K562 (cell line): ENCODE data around the gene KLK6. TPM values are rescaled to one million over a fixed set of nuclear protein-coding genes. Genes with fewer than 3 reads are reported as not detected.
A peak's percentile ranks its signal among the peaks of the same experiment; 100 is the strongest.

Experiments used
- BMI1 ChIP-seq: fragments of 150-350 bp; IDR thresholded peaks from 2 replicates; pipeline ENCODE4 v1.6.1; 2014; ENCODE audit warnings: low read length
- BRCA1 ChIP-seq, 2 experiments: fragments of 450-650 bp in 1 of 2; sonication (generic) in 1 of 2; formaldehyde crosslinking in 1 of 2; IDR thresholded peaks; 2 replicates each; pipeline versions ENCODE4 v1.5.0 to v1.6.1; 2017 to 2020; ENCODE audit warnings: mild to moderate bottlenecking in 1 of 2, missing genetic modification reagents in 1 of 2
- CTCF ChIP-seq, 3 experiments: IDR thresholded peaks in 2 of 3; conservative IDR thresholded peaks in 1 of 3; 2 replicates each; pipeline ENCODE4 v1.5.1; 2011 to 2012; ENCODE audit warnings: low read length in 3 of 3, mild to moderate bottlenecking in 3 of 3, control low read depth in 2 of 3, improper control_type of control experiment in 1 of 3, inconsistent platforms in 1 of 3, low read depth in 1 of 3, mixed read lengths in 1 of 3, moderate library complexity in 1 of 3; ENCODE audit not compliant: insufficient read depth in 2 of 3
- ETS1 ChIP-seq: conservative IDR thresholded peaks from 2 replicates; pipeline ENCODE4 v1.6.1; 2011; ENCODE audit warnings: low read depth, mild to moderate bottlenecking, low read length; ENCODE audit not compliant: control insufficient read depth
- FOS ChIP-seq: IDR thresholded peaks from 3 replicates; pipeline ENCODE4 v1.6.1; 2011; ENCODE audit not compliant: insufficient read length; ENCODE audit errors: extremely low read depth
- HNRNPL ChIP-seq: fragments of 200-400 bp; formaldehyde crosslinking; IDR thresholded peaks from 2 replicates; pipeline ENCODE4 v1.6.1; 2017; ENCODE audit warnings: low read depth, mild to moderate bottlenecking, low read length
- LEF1 ChIP-seq: fragments of 450-650 bp; IDR thresholded peaks from 2 replicates; pipeline ENCODE4 v1.6.1; 2016; ENCODE audit warnings: mild to moderate bottlenecking
- MBD1 ChIP-seq: fragments of 250-450 bp; sonication (Bioruptor Pico); IDR thresholded peaks from 2 replicates; pipeline ENCODE4 v1.8.0; 2022; ENCODE audit warnings: inconsistent platforms
- MED1 ChIP-seq: sonication (generic); formaldehyde crosslinking; IDR thresholded peaks from 2 replicates; pipeline ENCODE4 v1.8.1; 2023; ENCODE audit warnings: missing genetic modification reagents, borderline replicate concordance
- MYC ChIP-seq, 2 experiments: fragments of 250-450 bp in 1 of 2; sonication (Bioruptor Pico) in 1 of 2; IDR thresholded peaks; 2 replicates each; pipeline versions ENCODE4 v1.5.1 to v1.6.1; 2012 to 2021; ENCODE audit warnings: low read depth in 2 of 2, borderline replicate concordance in 1 of 2, improper control_type of control experiment in 1 of 2, low read length in 1 of 2, mild to moderate bottlenecking in 1 of 2, moderate library complexity in 1 of 2
- NR1H2 ChIP-seq: sonication (generic); formaldehyde crosslinking; IDR thresholded peaks from 2 replicates; pipeline ENCODE4 v1.4.0; 2020; ENCODE audit warnings: mild to moderate bottlenecking, missing genetic modification reagents
- PREB ChIP-seq: sonication (generic); formaldehyde crosslinking; IDR thresholded peaks from 2 replicates; pipeline ENCODE4 v1.8.1; 2023; ENCODE audit warnings: mild to moderate bottlenecking, missing genetic modification reagents
- RBFOX2 ChIP-seq: fragments of 200-400 bp; formaldehyde crosslinking; IDR thresholded peaks from 2 replicates; pipeline ENCODE4 v1.6.1; 2017; ENCODE audit warnings: low read depth, mild to moderate bottlenecking, low read length, moderate library complexity
- SNIP1 ChIP-seq: fragments of 450-650 bp; IDR thresholded peaks from 2 replicates; pipeline ENCODE4 v1.7.1; 2017; ENCODE audit warnings: low read depth, mild to moderate bottlenecking
- THRB ChIP-seq: fragments of 450-650 bp; formaldehyde crosslinking; conservative IDR thresholded peaks from 2 replicates; pipeline ENCODE4 v1.4.0; 2022; ENCODE audit warnings: mild to moderate bottlenecking, missing genetic modification characterization
- ZBTB9 ChIP-seq: fragments of 450-650 bp; formaldehyde crosslinking; IDR thresholded peaks from 2 replicates; pipeline ENCODE4 v1.4.0; 2020; ENCODE audit warnings: mild to moderate bottlenecking, moderate library complexity
- ZFX ChIP-seq: sonication (generic); formaldehyde crosslinking; IDR thresholded peaks from 2 replicates; pipeline ENCODE4 v1.8.0; 2022; ENCODE audit warnings: mild to moderate bottlenecking, missing genetic modification reagents, moderate library complexity
- ZNF696 ChIP-seq: fragments of 250-450 bp; sonication (Bioruptor Pico); conservative IDR thresholded peaks from 2 replicates; pipeline ENCODE4 v1.4.0; 2020; ENCODE audit warnings: mild to moderate bottlenecking, moderate library complexity
- polyA plus RNA-seq, 8 experiments: library from polyadenylated mRNA; depleted of rRNA in 4 of 8; stranded (reverse) in 5 of 8; unstranded in 3 of 8; fragments of >200 nt; fragmentation: Nextera tagmentation in 2 of 8; fragmentation: Illumina TruSeq in 1 of 8; extraction: Ambion mirVana in 2 of 8; extraction: Trizol in 1 of 8; gene quantifications; 2 replicates each; pipeline versions ENCODE4 v1.2.1 to v1.2.3, GENCODE V29; 2011 to 2014; ENCODE audit warnings: inconsistent platforms in 1 of 8, missing spikeins in 1 of 8
- total RNA-seq, 7 experiments: library from RNA; depleted of rRNA in 6 of 7; stranded (reverse); fragments of >200 nt in 6 of 7; fragmentation: Illumina TruSeq in 2 of 7; extraction: Trizol in 2 of 7; gene quantifications; 2 replicates each; pipeline versions ENCODE4 v1.2.1 to v1.2.3, GENCODE V29; 2011 to 2021; ENCODE audit warnings: low replicate concordance in 1 of 7

KLK6 gene
- total and polyA plus RNA-seq, 9 of the 15 experiments (the other 6 are each of a cell fraction or from before 2014, with no cell fraction given) = not detected

- TF ChIP-seq ETS1 = no peak
- no peak for TF ChIP-seq MED1 (CRISPR knock-in tag)
- no peak for TF ChIP-seq ZFX (CRISPR knock-in tag)
- TF ChIP-seq ZBTB9 (CRISPR knock-in tag) = no peak
- TF ChIP-seq SNIP1 = no peak
- peak; percentile 10 to 51 (median 28); a peak in 3 of 6 replicates for TF ChIP-seq CTCF (IDR thresholded peaks at IDR 0.05 in 2 of 3, conservative IDR thresholded peaks at IDR 0.05 in 1 of 3; ENCODE audit: insufficient read depth in 2 of 3, low read depth in 1 of 3, low read length in 3 of 3)
- no peak for TF ChIP-seq MBD1 (CRISPR knock-in tag)
- TF ChIP-seq HNRNPL = no peak
- 0 out of 2 replicates have a peak, but pooled peaks have one; percentile 22 for TF ChIP-seq RBFOX2
- TF ChIP-seq ZNF696 (CRISPR knock-in tag) = no peak
- TF ChIP-seq THRB (CRISPR knock-in tag) = no peak
- TF ChIP-seq BRCA1 (IDR thresholded peaks at IDR 0.05) = no peak
- no peak for TF ChIP-seq BRCA1 (CRISPR knock-in tag; IDR thresholded peaks at IDR 0.05)
- no peak for TF ChIP-seq PREB (CRISPR knock-in tag)
- TF ChIP-seq LEF1 = no peak
- TF ChIP-seq NR1H2 = no peak
- no peak for TF ChIP-seq FOS
- peak; percentile 39 for TF ChIP-seq MYC (IDR thresholded peaks at IDR 0.05; ENCODE audit: low read depth, low read length)
- no peak for TF ChIP-seq MYC (CRISPR knock-in tag; IDR thresholded peaks at IDR 0.05; ENCODE audit: borderline replicate concordance, low read depth)
- no peak for TF ChIP-seq BMI1
Observed at GRCh38 chr19:51000981-51001380, 31.6 kb upstream of the KLK6 start (continued).
